K562 (cell line): ENCODE results near the gene GPN3. TPM values are rescaled to one million over a fixed set of nuclear protein-coding genes. Genes with fewer than 3 reads are reported as not detected.

Source experiments
- ARHGAP35 ChIP-seq: fragments of 450-650 bp; IDR thresholded peaks from 2 replicates; pipeline ENCODE4 v1.6.1; 2018; ENCODE audit not compliant: partially characterized antibody
- CEBPG ChIP-seq, 3 experiments: fragments of 200-800 bp in 1 of 3; sonication (Bioruptor generic) in 1 of 3; sonication (generic) in 1 of 3; formaldehyde crosslinking in 1 of 3; IDR thresholded peaks in 2 of 3; conservative IDR thresholded peaks in 1 of 3; 2 replicates each; pipeline versions ENCODE4 v1.6.1 to v1.8.0; 2016 to 2022; ENCODE audit warnings: missing compliant biosample characterization in 2 of 3, missing genetic modification characterization in 2 of 3, mild to moderate bottlenecking in 1 of 3, missing genetic modification reagents in 1 of 3
- CREB3 ChIP-seq: fragments of 450-650 bp; conservative IDR thresholded peaks from 2 replicates; pipeline ENCODE4 v1.6.1; 2016; ENCODE audit warnings: missing genetic modification characterization, low read depth, mild to moderate bottlenecking, missing compliant biosample characterization, moderate library complexity
- ELK1 ChIP-seq: sonication (generic); formaldehyde crosslinking; IDR thresholded peaks from 2 replicates; pipeline ENCODE4 v1.8.1; 2022; ENCODE audit warnings: missing genetic modification reagents
- HBP1 ChIP-seq: fragments of 450-650 bp; formaldehyde crosslinking; IDR thresholded peaks from 2 replicates; pipeline ENCODE4 v1.4.0; 2022; ENCODE audit warnings: missing genetic modification characterization
- KDM2B ChIP-seq: fragments of 250-450 bp; sonication (Bioruptor Pico); IDR thresholded peaks from 2 replicates; pipeline ENCODE4 v1.8.0; 2021; ENCODE audit warnings: mild to moderate bottlenecking, moderate library complexity
- MCM2 ChIP-seq: fragments of 450-650 bp; IDR thresholded peaks from 2 replicates; pipeline ENCODE4 v1.6.1; 2017; ENCODE audit warnings: low read depth, mild to moderate bottlenecking
- NR2C2 ChIP-seq, 2 experiments: fragments of 200-800 bp in 1 of 2; sonication (Bioruptor generic) in 1 of 2; sonication (generic) in 1 of 2; formaldehyde crosslinking in 1 of 2; IDR thresholded peaks; 2 replicates each; pipeline versions ENCODE4 v1.6.1 to v1.8.0; 2016 to 2022; ENCODE audit warnings: mild to moderate bottlenecking in 1 of 2, missing compliant biosample characterization in 1 of 2, missing genetic modification characterization in 1 of 2, missing genetic modification reagents in 1 of 2
- PTBP1 ChIP-seq: fragments of 200-400 bp; formaldehyde crosslinking; IDR thresholded peaks from 2 replicates; pipeline ENCODE4 v1.6.1; 2017; ENCODE audit warnings: low read depth, low read length
- RBM22 ChIP-seq: fragments of 200-400 bp; formaldehyde crosslinking; IDR thresholded peaks from 2 replicates; pipeline ENCODE4 v1.6.1; 2018; ENCODE audit warnings: low read length, low read depth; ENCODE audit not compliant: poor library complexity, severe bottlenecking
- STAT5A ChIP-seq: IDR thresholded peaks from 2 replicates; pipeline ENCODE4 v1.6.1; 2012; ENCODE audit warnings: low read length, inconsistent platforms, borderline replicate concordance
- THRAP3 ChIP-seq: fragments of 450-650 bp; IDR thresholded peaks from 2 replicates; pipeline ENCODE4 v1.6.1; 2016; ENCODE audit warnings: mild to moderate bottlenecking, inconsistent platforms, borderline replicate concordance
- TRIM24 ChIP-seq, 2 experiments: fragments of 450-650 bp; IDR thresholded peaks; 2 replicates each; pipeline ENCODE4 v1.6.1; 2016
- XRCC5 ChIP-seq: fragments of 200-400 bp; formaldehyde crosslinking; IDR thresholded peaks from 2 replicates; pipeline ENCODE4 v1.6.1; 2017; ENCODE audit warnings: low read depth, mild to moderate bottlenecking, low read length
- ZNF121 ChIP-seq: sonication (generic); formaldehyde crosslinking; conservative IDR thresholded peaks from 2 replicates; pipeline ENCODE4 v1.8.0; 2022; ENCODE audit warnings: missing genetic modification reagents
- ZNF551 ChIP-seq: fragments of 250-450 bp; sonication (Bioruptor Pico); IDR thresholded peaks from 2 replicates; pipeline ENCODE4 v1.5.0; 2021; ENCODE audit warnings: mild to moderate bottlenecking, moderate library complexity
- ZNF668 ChIP-seq: fragments of 250-450 bp; sonication (Bioruptor Pico); IDR thresholded peaks from 2 replicates; pipeline ENCODE4 v1.8.0; 2022; ENCODE audit warnings: mild to moderate bottlenecking, inconsistent platforms
- polyA plus RNA-seq, 8 experiments: library from polyadenylated mRNA; depleted of rRNA in 4 of 8; stranded (reverse) in 5 of 8; unstranded in 3 of 8; fragments of >200 nt; fragmentation: Nextera tagmentation in 2 of 8; fragmentation: Illumina TruSeq in 1 of 8; extraction: Ambion mirVana in 2 of 8; extraction: Trizol in 1 of 8; gene quantifications; 2 replicates each; pipeline versions ENCODE4 v1.2.1 to v1.2.3, GENCODE V29; 2011 to 2014; ENCODE audit warnings: inconsistent platforms in 1 of 8, missing spikeins in 1 of 8
- total RNA-seq, 7 experiments: library from RNA; depleted of rRNA in 6 of 7; stranded (reverse); fragments of >200 nt in 6 of 7; fragmentation: Illumina TruSeq in 2 of 7; extraction: Trizol in 2 of 7; gene quantifications; 2 replicates each; pipeline versions ENCODE4 v1.2.1 to v1.2.3, GENCODE V29; 2011 to 2021; ENCODE audit warnings: low replicate concordance in 1 of 7
- TF ChIP-seq, protein P1 (sequence below): sonication (generic); formaldehyde crosslinking; IDR thresholded peaks from 2 replicates; pipeline ENCODE4 v1.8.1; 2023; ENCODE audit warnings: mild to moderate bottlenecking, missing genetic modification reagents

The GPN3 gene
- total and polyA plus RNA-seq, 9 of the 15 experiments (the other 6 are each of a cell fraction or from before 2014, with no cell fraction given), result 35.8 to 123 (median 64.2) TPM

- 0 out of 2 replicates have a peak, but pooled peaks have one; percentile 58 for TF ChIP-seq CEBPG (CRISPR knock-in tag; IDR thresholded peaks at IDR 0.05)
- TF ChIP-seq CEBPG (tag; conservative IDR thresholded peaks at IDR 0.05 in 1 of 2, IDR thresholded peaks at IDR 0.05 in 1 of 2), result no peak
- no peak for TF ChIP-seq ARHGAP35
- 0 out of 2 replicates have a peak, but pooled peaks have one; percentile 11 for TF ChIP-seq PTBP1
- no peak for TF ChIP-seq MCM2
- TF ChIP-seq RBM22, result no peak
- no peak for TF ChIP-seq NR2C2 (CRISPR knock-in tag; IDR thresholded peaks at IDR 0.05)
- TF ChIP-seq NR2C2 (tag; IDR thresholded peaks at IDR 0.05), result peak; percentile 60; the same call in 1 of the 2 replicates
- TF ChIP-seq TRIM24 (IDR thresholded peaks at IDR 0.05), result peak; percentile 12 to 57; a peak in 2 of 4 replicates
- TF ChIP-seq HBP1, result no peak
- TF ChIP-seq, protein P1, sequence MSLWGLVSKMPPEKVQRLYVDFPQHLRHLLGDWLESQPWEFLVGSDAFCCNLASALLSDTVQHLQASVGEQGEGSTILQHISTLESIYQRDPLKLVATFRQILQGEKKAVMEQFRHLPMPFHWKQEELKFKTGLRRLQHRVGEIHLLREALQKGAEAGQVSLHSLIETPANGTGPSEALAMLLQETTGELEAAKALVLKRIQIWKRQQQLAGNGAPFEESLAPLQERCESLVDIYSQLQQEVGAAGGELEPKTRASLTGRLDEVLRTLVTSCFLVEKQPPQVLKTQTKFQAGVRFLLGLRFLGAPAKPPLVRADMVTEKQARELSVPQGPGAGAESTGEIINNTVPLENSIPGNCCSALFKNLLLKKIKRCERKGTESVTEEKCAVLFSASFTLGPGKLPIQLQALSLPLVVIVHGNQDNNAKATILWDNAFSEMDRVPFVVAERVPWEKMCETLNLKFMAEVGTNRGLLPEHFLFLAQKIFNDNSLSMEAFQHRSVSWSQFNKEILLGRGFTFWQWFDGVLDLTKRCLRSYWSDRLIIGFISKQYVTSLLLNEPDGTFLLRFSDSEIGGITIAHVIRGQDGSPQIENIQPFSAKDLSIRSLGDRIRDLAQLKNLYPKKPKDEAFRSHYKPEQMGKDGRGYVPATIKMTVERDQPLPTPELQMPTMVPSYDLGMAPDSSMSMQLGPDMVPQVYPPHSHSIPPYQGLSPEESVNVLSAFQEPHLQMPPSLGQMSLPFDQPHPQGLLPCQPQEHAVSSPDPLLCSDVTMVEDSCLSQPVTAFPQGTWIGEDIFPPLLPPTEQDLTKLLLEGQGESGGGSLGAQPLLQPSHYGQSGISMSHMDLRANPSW (CRISPR knock-in tag), result peak; percentile 10; the same call in 1 of the 2 replicates
- no peak for TF ChIP-seq THRAP3
- TF ChIP-seq ZNF551 (CRISPR knock-in tag), result no peak
- TF ChIP-seq ZNF668 (CRISPR knock-in tag), result no peak
- TF ChIP-seq STAT5A, result no peak
- TF ChIP-seq CREB3, result no peak
- no peak for TF ChIP-seq ELK1 (CRISPR knock-in tag)
- TF ChIP-seq XRCC5, result peak; percentile 58; the same call in 1 of the 2 replicates
- TF ChIP-seq ZNF121 (CRISPR knock-in tag), result no peak
- 0 out of 2 replicates have a peak, but pooled peaks have one; percentile 15 for TF ChIP-seq KDM2B (CRISPR knock-in tag)
These were observed at the start of gene GPN3, which contains the start of gene FAM216A (continued) for GRCh38 chr12:110468214-110469048.
